ENCODE measurements around the gene SLC16A13. TPM values are rescaled to one million over a fixed set of nuclear protein-coding genes. Genes with fewer than 3 reads are reported as not detected.
"Not testable (repeated sequence)": the region's sequence is repeated elsewhere in the genome, so short reads cannot be mapped to it uniquely, and the experiment has no call there.

Gene SLC16A13
- total and polyA plus RNA-seq, 2 donors, result 0.42 to 2.5 TPM

GRCh38 chr17:7079581-7080455 is 44.0 kb downstream of the SLC16A13 start, which contains the start of gene CLEC10A:
CLEC10A (minus strand) TSS chr17:7080251; CDS start chr17:7078812, 1,439 bp downstream.
- Histone ChIP-seq H3K4me1 (ENCODE audit: control insufficient read depth in 2 of 2, insufficient read depth in 2 of 2, low read length in 2 of 2) (no peaks in the 10 kb centered on the region), H3K9me3 (ENCODE audit: control insufficient read depth in 2 of 2, insufficient read depth in 1 of 2, low read length in 1 of 2) (no peaks in the 10 kb centered on the region), H3K4me3 (ENCODE audit: low read length in 2 of 2) (no peak within 1 kb of the TSS), H3K27ac (ENCODE audit: low read depth in 1 of 2, low read length in 1 of 2) (no peak within 1 kb of the TSS), H3K36me3 (ENCODE audit: control insufficient read depth in 2 of 2, insufficient read depth in 2 of 2, low read length in 1 of 2) (no peaks in the 10 kb centered on the region), H3K27me3 (ENCODE audit: control insufficient read depth in 2 of 2, insufficient read depth in 1 of 2, low read length in 1 of 2) (peaks cover 0 to 8% of the 10 kb centered on the region in 2 donors)
- 84% methylated on average over 15 of the region's 15 CpGs for WGBS
- no peak for DNase-seq (ENCODE audit: low read depth in 6 of 9, low spot score in 9 of 9)

- no peak for DNase-seq (ENCODE audit: low read depth in 6 of 9, low spot score in 9 of 9)
- Histone ChIP-seq H3K4me3 (ENCODE audit: low read length in 2 of 2) (no peak overlapping the region), H3K27ac (ENCODE audit: low read depth in 1 of 2, low read length in 1 of 2) (no peak overlapping the region), H3K4me1 (ENCODE audit: control insufficient read depth in 2 of 2, insufficient read depth in 2 of 2, low read length in 2 of 2) (no peaks in the 10 kb centered on the region), H3K9me3 (ENCODE audit: control insufficient read depth in 2 of 2, insufficient read depth in 1 of 2, low read length in 1 of 2) (no peaks in the 10 kb centered on the region), H3K27me3 (ENCODE audit: control insufficient read depth in 2 of 2, insufficient read depth in 1 of 2, low read length in 1 of 2) (peaks cover 0 to 8% of the 10 kb centered on the region in 2 donors), H3K36me3 (ENCODE audit: control insufficient read depth in 2 of 2, insufficient read depth in 2 of 2, low read length in 1 of 2) (no peaks in the 10 kb centered on the region)
- WGBS, result 68% methylated on average over 10 of the region's 10 CpGs
Measured at GRCh38 chr17:7080456-7081041, 44.7 kb downstream of the SLC16A13 start.

- 81% methylated on average over 16 of the region's 16 CpGs for WGBS
- H3K36me3 ChIP-seq (ENCODE audit: control insufficient read depth in 2 of 2, insufficient read depth in 2 of 2, low read length in 1 of 2), result no peaks in the 10 kb centered on the region
- no peak overlapping the region for H3K4me3 ChIP-seq (ENCODE audit: low read length in 2 of 2)
- DNase-seq (ENCODE audit: low read depth in 6 of 9, low spot score in 9 of 9), result no peak
- peaks cover 0 to 8% of the 10 kb centered on the region in 2 donors for H3K27me3 ChIP-seq (ENCODE audit: control insufficient read depth in 2 of 2, insufficient read depth in 1 of 2, low read length in 1 of 2)
- H3K9me3 ChIP-seq (ENCODE audit: control insufficient read depth in 2 of 2, insufficient read depth in 1 of 2, low read length in 1 of 2), result no peaks in the 10 kb centered on the region
- H3K27ac ChIP-seq (ENCODE audit: low read depth in 1 of 2, low read length in 1 of 2), result no peak overlapping the region
- H3K4me1 ChIP-seq (ENCODE audit: control insufficient read depth in 2 of 2, insufficient read depth in 2 of 2, low read length in 2 of 2), result no peaks in the 10 kb centered on the region
Measured at GRCh38 chr17:7081341-7082062, 45.7 kb downstream of the SLC16A13 start.

- no peak for DNase-seq (ENCODE audit: low read depth in 6 of 9, low spot score in 9 of 9)
- Histone ChIP-seq H3K9me3 (ENCODE audit: control insufficient read depth in 2 of 2, insufficient read depth in 1 of 2, low read length in 1 of 2) (no peaks in the 10 kb centered on the region), H3K36me3 (ENCODE audit: control insufficient read depth in 2 of 2, insufficient read depth in 2 of 2, low read length in 1 of 2) (no peaks in the 10 kb centered on the region), H3K4me1 (ENCODE audit: control insufficient read depth in 2 of 2, insufficient read depth in 2 of 2, low read length in 2 of 2) (no peaks in the 10 kb centered on the region), H3K4me3 (ENCODE audit: low read length in 2 of 2) (no peak overlapping the region), H3K27me3 (ENCODE audit: control insufficient read depth in 2 of 2, insufficient read depth in 1 of 2, low read length in 1 of 2) (peaks cover 0 to 8% of the 10 kb centered on the region in 2 donors), H3K27ac (ENCODE audit: low read depth in 1 of 2, low read length in 1 of 2) (no peak overlapping the region)
- WGBS, result 95% methylated on average over 4 of the region's 4 CpGs
Measured at GRCh38 chr17:7083592-7083991, 47.8 kb downstream of the SLC16A13 start.

GRCh38 chr17:7084088-7084487 is 48.3 kb downstream of the SLC16A13 start:
- 35% methylated on average over 7 of the region's 7 CpGs for WGBS
- H3K27me3 ChIP-seq (ENCODE audit: control insufficient read depth in 2 of 2, insufficient read depth in 1 of 2, low read length in 1 of 2), result peaks cover 0 to 8% of the 10 kb centered on the region in 2 donors
- no peak for DNase-seq (ENCODE audit: low read depth in 6 of 9, low spot score in 9 of 9)
- no peaks in the 10 kb centered on the region for H3K4me1 ChIP-seq (ENCODE audit: control insufficient read depth in 2 of 2, insufficient read depth in 2 of 2, low read length in 2 of 2)
- H3K9me3 ChIP-seq (ENCODE audit: control insufficient read depth in 2 of 2, insufficient read depth in 1 of 2, low read length in 1 of 2), result no peaks in the 10 kb centered on the region
- H3K27ac ChIP-seq (ENCODE audit: low read depth in 1 of 2, low read length in 1 of 2), result no peak overlapping the region
- H3K36me3 ChIP-seq (ENCODE audit: control insufficient read depth in 2 of 2, insufficient read depth in 2 of 2, low read length in 1 of 2), result no peaks in the 10 kb centered on the region
- no peak overlapping the region for H3K4me3 ChIP-seq (ENCODE audit: low read length in 2 of 2)

GRCh38 chr17:7088442-7088841 is 52.6 kb downstream of the SLC16A13 start:
- not testable (repeated sequence) for DNase-seq (ENCODE audit: low read depth in 6 of 9, low spot score in 9 of 9); H3K4me1 ChIP-seq (ENCODE audit: control insufficient read depth in 2 of 2, insufficient read depth in 2 of 2, low read length in 2 of 2); H3K4me3 ChIP-seq (ENCODE audit: low read length in 2 of 2); H3K27ac ChIP-seq (ENCODE audit: low read depth in 1 of 2, low read length in 1 of 2); H3K27me3 ChIP-seq (ENCODE audit: control insufficient read depth in 2 of 2, insufficient read depth in 1 of 2, low read length in 1 of 2); H3K9me3 ChIP-seq (ENCODE audit: control insufficient read depth in 2 of 2, insufficient read depth in 1 of 2, low read length in 1 of 2); H3K36me3 ChIP-seq (ENCODE audit: control insufficient read depth in 2 of 2, insufficient read depth in 2 of 2, low read length in 1 of 2)
- WGBS, result 86% methylated on average over 4 of the region's 4 CpGs

GRCh38 chr17:7089570-7089969 is 53.8 kb downstream of the SLC16A13 start:
- not testable (repeated sequence) for H3K36me3 ChIP-seq (ENCODE audit: control insufficient read depth in 2 of 2, insufficient read depth in 2 of 2, low read length in 1 of 2); H3K4me3 ChIP-seq (ENCODE audit: low read length in 2 of 2); H3K27me3 ChIP-seq (ENCODE audit: control insufficient read depth in 2 of 2, insufficient read depth in 1 of 2, low read length in 1 of 2); DNase-seq (ENCODE audit: low read depth in 6 of 9, low spot score in 9 of 9); H3K27ac ChIP-seq (ENCODE audit: low read depth in 1 of 2, low read length in 1 of 2); H3K4me1 ChIP-seq (ENCODE audit: control insufficient read depth in 2 of 2, insufficient read depth in 2 of 2, low read length in 2 of 2); H3K9me3 ChIP-seq (ENCODE audit: control insufficient read depth in 2 of 2, insufficient read depth in 1 of 2, low read length in 1 of 2)
- 96% methylated on average over 6 of the region's 6 CpGs for WGBS
